Stimulated activated CD4-positive, alpha-beta T cell treated with anti-CD3 and anti-CD28 coated beads, Interleukin-4, amount 100 ng/mL, for 48 hours (primary cell): ENCODE measurements around the gene RPS15.
A peak's percentile ranks its signal among the peaks of the same experiment; 100 is the strongest.

ENCODE experiments used
- DNase-seq, 2 donors: peaks; one replicate each; pipeline ENCODE4 v3.0.0-alpha.2; 2020; ENCODE audit warnings: low read depth in 2 of 2

The RPS15 gene

DNA sequence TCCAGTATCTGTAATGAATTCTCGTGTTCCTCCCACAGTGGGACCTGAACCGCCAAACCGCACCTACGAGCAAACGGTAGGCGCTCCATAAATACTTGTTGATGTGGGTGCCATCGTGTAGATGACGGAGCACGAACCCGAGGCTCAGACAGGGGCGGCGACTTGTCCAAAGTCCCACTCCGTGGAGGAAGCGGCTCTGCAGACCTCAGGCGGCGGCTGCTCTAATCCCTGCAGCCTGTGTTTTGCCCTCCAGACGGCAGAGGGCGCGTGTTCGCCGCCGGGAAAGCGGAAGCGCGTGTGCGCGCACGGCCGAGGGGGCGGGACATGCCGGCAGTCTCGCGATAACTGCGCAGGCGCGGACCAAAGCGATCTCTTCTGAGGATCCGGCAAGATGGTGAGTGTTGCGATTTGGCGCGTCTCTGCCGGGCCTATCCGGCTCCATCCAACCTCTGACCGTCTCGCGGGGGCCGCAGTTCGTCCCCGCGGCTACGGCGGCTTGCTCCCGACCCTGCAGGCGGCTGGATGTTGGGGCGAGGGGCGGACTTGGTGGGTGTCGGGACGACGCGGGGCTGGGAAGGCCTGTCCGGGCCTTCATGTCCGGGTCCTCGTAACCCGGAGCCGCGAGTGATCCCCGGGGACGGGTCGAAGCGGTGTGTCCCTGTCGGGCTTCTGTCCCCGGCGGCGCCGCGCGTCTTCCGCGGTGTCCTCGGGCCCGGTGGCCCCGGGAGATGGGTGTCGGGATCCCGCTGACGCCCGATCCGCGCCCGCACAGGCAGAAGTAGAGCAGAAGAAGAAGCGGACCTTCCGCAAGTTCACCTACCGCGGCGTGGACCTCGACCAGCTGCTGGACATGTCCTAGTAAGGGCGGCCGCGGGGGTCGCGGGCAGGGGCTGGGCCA is at the start of gene RPS15:
Gene RPS15 (plus strand): TSS at position 362 of the 898 bp plus-strand sequence. CDS start 30 bp downstream, at position 392.
- DNase-seq = peak; percentile 92 to 93

DNA sequence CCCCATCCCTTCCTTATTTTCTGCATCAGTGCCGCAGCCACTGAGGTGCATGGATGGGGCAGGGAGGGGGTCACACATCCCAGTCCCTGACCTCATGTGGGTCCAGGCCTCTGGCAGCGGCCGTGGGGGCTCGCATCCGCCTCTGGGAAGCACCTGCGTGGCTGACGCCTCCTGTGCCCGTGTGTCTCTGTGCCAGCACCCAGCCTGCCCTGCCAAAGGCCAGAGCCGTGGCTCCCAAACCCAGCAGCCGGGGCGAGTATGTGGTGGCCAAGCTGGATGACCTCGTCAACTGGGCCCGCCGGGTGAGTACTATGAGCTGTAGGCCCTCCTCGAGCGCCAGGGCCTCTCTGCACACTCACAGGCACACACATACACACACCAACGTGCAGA is 49.6 kb upstream of the RPS15 start:
- DNase-seq = no peak

DNA sequence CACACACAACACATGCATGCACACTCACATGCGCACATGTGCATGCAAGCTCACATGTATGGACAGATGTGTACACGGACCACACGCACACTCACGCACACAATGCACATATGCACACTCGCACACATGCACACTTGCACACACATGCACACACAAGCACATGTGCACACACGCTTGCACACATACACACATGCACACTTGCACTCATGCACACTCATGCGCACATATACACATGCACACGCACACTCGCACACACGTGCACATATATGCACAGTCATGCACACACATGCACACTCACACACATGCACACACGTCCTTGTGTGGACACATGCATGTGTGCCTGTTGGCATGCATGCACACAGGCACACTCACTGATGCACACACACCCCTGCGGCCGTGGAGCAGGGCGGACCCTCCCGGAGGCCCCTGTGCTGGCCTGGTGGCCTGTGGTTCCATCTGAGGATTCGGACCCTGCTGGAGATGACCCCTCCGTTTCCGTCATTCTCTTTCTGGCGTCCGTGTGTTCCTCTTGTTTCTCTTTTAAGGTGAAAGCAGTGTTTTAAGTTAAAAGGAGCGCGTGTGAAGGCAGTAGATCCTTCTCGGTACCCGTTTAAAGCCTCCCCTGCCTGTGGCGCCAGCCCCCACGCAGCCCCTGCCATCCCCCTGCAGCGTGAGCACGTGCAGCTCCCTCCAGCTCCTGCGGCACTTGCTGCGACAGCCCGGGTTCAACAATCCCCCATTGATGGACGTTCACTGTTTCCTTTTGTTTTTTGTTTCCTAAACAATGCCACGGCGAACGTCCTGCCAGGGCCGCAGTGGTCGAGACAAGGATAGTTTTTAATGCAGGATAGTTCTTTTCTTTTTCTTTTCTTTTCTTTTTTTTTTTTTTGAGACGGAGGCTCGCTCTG is 48.9 kb upstream of the RPS15 start:
- DNase-seq = no peak

DNA sequence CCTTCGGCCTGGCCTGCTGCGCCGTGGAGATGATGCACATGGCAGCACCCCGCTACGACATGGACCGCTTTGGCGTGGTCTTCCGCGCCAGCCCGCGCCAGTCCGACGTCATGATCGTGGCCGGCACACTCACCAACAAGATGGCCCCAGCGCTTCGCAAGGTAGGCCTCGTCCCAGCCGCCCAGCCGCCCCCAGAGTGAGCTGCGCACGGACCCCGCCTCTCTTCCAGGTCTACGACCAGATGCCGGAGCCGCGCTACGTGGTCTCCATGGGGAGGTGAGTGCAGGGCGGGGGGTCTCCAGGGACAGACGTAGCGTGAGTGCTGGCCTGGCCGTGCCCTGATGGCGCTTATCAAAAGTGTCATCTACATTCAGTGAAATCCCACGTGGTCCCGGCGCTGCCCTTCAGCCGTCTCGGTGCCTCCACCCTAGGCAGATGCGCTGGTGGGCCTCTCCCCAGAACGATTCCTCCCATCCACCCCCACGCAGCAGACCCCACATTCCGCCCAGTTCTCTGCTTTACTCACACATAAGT is 47.2 kb upstream of the RPS15 start:
- no peak for DNase-seq

DNA sequence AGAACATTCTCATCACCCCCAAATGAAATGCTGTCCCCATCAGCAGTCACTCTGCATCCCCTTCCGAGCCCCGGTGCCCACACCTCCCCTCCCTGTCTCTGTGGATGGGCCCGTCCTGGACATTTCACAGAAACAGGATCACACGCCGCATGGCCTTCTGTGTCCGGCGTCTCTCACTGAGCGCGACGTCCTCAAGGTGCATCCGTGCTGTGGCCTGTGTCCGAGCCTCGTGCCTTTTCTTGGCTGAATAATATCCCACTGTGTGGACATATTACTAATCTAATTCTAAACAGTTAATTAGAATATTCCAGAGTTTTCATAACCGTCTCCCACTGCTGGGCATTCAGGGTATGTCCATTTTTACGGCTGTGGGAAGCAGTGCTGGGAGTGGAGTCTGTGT is 45.8 kb upstream of the RPS15 start:
- DNase-seq = no peak

DNA sequence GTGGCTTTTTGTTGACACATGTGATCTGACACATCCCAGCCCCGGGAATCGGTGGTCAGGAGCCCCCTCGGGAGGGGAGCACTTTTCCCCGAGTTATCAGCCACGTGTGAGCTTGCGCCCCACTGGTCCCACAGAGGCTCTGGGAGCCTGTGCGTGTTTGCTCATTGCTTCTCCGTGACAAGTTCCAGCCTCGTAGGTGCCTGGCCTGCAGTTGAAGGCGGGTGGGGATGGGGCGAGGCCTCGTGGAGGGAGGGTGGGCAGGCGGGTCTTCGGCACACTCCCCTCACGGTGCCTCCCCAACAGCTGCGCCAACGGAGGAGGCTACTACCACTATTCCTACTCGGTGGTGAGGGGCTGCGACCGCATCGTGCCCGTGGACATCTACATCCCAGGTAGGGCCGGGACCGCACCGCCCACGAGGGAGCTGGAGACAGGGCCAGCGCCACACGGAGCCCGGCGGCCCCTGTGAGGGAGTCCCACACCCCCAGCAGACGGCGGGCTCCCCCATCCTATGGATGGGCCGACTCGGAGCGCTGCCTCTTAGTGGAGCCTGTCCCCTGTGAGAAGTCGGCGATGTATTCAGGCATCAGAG is 45.2 kb upstream of the RPS15 start:
- no peak for DNase-seq

DNA sequence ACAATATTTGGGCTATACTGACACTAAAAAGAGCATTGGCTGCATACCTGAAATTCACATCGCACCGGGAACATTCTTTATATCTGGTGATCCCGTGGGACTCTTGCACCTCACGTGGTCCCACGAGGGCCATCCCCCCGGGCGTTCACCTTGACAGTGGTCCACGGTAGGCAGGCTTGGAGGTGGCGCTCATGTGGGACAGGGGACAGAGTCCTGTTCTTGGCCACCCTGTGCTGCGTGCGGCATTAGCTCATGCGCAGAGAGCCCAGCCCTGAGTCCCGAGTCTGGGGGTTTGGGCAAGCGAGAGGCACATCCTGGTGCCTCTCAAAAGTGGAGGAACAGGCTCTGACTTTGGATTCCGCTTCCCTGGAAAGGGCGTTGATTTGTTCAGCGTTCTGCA is 44.4 kb upstream of the RPS15 start:
- DNase-seq = no peak

DNA sequence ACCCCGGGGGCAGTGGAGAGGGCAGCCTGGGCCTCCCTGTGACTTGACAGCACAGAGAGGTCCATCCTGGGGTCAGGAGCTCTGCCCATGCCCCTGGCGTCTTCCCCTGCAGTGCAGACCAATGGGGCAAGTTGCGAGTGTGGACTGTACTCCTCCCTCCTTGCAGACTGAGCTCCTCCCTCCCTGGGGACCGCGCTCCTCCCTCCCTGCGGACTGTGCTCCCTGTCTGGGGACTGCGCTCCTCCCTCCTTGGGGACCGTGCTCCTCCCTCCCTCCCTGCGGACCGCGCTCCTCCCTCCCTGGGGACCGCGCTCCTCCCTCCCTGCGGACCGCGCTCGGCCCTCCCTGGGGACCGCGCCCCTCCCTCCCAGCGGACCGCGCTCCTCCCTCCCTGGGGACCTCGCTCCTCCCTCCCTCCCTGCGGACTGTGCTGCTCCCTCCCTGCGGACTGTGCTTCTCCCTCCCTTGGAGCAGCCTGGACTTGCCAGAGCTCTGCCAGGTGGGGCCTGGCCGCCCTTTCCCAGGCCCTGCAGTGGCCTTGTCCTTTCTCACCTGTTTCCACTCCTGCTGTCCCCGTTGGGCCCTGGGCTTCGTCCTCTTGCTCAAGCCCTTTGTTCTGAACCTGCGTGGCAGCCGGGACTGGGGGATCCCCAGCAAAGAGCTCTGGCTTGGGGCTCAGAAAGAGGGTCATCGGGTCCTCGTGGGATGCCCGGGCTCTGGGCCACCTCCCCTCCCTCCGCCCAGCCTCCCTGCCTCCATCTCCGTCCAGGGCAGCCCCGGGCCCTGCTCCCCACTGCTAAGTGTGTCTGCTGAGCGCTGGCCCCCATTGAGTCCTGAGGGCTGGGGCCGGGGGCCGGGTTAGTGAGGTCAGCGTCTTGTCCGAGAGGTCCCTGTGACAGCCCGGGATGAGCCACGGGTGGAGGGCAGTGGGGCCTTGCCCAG is 43.7 kb upstream of the RPS15 start:
- DNase-seq = no peak

DNA sequence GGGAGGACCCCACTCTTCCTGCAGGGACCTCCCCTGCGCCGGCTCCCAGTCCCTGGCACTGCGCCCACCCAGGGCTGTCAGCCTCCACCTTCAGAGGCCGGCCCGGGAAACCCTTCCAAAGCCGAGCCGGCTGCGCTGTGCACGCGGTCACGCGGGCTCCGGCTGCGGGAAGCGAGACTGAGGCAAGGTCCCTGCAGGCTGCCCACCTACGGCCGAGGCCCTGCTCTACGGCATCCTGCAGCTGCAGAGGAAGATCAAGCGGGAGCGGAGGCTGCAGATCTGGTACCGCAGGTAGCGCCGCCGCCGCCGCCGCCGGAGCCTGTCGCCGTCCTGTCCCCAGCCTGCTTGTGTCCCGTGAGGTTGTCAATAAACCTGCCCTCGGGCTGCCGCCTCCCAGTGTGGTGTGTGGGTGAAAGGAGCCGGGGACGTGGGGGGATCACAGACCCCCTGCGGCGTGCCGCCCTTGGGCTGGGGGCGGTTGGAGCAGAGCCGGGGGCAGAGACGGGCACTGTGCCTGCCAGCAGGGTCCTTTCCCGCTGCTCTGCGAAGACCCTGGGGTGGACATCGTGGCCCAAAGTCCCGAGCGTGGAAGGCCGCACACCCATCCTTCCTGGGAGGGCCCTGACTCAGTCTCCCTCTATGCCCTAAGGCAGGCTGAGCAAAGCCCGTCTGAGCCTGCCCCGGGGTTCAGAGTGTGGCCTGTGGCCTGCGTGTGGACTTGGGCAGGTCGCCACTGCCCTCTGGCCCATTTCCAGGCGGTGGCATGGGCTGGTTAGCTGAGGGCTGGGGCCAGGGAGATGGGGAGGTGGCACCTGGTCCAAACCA is 42.8 kb upstream of the RPS15 start:
- DNase-seq = no peak

DNA sequence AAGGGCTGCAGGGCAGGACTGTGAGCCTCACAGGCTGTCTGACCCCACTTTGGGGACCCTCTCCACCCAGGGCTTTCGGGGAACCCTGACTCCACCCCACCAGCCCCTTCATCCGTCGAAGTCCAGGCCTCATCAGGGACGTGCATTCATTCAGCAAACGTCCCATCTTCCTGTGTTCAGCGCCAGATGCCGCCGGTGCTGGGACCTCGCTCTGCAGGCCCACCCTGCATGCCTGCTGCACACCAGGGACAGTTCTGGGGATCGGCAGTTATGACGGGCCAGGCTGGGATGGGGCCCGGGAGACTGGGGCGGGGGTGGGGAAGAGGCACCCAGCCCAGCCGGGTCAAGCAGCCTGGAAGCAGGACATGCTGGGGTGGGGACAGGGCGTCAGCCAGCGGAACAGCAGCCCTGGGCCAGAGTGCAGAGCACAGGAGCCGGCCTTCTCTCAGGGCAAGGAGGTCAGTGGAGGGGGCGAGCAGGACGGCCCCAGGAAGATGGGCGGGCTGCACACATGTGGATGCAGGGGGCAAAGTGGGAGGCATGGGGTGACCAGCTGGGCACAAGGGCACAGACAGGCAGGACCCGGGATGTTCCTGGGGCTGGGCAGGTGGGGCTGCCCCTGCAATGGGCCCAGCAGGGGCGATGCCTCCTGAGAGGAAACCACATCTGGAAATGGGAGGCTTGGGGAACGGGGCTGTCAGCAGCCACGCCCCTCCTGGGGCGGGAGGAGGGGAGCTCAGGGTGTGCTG is 42.0 kb upstream of the RPS15 start:
- no peak for DNase-seq

DNA sequence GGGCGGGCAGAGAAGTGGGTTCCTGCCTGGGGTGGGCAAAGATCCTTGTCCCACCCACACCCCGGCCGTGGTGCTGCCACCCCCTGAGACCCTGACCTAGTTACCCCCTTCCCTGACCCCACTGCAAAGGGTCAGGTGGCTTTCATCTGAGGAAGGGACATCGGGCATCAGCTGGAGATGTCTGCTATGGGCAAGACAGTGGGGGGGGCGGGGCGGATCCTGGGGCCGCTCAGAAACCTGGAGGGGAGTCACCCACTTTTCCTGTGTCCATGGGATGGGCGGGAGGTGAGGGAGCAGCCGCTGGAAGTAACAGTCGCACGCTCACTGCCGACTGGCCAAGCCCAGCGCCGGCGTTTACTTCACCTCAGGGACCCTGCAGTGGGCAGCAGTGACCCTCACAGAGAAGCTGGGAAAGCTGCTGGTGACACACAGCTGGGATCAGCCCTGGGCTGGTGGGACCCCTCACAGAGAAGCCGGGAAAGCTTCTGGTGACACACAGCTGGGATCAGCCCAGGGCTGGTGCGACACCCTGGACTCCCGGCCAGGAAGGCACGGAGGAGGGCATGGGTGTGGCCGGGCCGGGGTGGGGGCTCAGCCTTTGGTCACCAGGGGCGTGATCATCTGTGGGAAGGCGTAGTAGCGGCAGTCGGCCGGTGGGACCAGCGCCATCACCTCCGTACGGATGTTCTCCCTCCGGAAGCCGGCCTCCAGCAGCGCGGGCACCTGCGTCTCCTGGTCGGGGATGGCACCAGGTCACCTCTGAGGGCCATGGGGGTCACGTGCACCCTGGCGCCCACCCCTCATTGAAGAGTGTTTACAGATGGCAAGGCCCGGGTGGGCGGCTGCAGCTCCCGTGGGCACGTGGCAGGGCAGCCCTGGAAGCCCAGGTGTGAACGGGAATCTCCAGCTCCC is 41.2 kb upstream of the RPS15 start:
- no peak for DNase-seq

DNA sequence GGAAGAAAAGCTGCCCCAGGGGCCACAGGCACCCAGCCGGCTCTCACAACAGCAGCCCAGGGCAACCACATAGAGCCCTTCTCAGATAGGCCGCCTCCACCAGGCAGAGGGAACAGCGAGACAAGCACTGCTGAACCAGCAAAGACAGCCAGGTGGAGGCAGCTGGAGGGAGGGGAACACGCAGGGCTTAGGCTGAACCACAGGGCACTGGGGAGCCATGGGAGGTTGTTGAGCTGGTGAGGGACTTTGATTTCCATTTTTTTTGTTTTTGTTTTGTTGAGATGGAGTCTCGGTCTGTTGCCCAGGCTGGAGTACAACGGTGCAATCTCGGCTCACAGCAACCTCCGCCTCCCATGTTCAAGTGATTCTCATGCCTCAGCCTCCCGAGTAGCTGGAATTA is 40.4 kb upstream of the RPS15 start:
- no peak for DNase-seq

DNA sequence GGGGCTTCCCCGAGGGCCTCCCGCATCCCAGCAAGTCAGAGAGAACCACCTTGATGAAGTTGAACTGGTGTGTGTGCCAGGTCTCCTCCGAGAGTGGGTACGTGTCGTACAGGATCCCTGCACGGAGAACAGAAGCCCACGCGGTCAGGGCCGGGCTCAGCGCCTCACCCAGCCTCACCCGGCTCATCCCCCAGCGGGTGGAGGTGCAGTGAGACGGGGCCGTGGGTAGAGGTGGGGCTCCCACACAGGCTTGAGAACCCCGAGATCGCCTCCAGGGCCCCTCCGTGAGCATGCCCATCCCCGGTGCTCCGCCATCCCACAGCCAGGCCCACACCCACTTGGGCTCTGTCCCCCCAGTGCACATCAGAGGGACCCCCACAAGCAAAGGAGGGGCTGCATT is 39.1 kb upstream of the RPS15 start:
- DNase-seq = no peak

DNA sequence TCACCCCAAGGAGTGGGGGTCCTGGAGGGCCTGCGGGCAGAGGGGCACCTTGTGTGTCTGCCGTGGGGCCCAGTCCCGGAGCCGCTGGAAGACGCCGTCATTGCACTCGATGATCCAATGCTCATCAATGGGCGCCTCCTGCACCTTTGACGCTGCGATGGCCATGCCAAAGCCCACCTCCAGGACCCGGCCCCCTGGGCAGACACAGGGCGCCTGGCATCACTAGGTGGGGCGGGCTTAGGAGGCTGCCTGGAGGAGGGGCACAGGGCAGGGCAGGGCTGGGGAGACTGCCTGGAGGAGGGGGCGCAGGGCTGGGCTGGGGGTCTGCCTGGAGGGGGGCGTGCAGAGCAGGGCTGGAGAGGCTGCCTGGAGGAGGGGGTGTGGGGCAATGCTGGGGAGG is 38.5 kb upstream of the RPS15 start:
- no peak for DNase-seq

DNA sequence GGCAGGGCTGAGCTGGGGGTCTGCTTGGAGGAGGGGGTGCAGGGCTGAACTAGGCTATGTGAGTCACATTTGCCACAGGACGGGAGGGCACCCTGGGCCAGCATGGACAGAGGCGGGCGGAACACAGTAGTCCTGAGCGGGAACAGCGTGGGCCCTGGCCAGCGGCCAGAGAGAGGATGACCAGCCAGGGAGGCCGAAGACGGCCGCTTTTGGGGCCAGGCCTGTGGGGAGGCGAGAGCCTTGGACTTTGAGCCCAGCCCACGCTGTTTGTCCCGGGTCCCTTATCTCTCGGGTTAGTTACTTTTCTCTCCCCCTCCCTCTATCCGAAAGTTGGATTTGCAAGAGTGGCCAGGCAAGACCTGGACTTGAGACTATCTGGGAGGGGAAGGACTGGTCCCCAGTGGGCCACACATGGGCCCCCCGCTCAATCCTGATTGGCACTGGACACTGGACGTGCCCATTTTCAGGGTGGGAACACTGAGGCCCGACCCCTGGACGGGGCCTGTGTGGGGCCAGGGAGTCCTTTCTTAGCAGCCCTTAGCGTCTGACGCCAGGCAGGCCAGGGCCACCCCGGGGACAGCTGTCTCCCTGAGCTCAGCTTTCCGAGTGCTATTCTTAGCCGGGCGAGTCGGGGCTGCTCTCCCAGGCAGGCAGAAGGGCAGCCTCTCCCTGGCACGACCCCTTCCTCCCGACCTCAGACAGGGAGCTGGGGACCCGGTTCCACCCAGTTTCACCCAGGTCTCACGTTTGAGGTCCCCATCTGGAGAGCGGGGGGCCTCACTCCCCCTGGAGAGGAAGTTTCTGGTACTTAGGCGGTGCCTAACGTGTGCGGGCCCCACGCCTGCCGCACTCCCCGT is 37.7 kb upstream of the RPS15 start:
- DNase-seq = no peak

DNA sequence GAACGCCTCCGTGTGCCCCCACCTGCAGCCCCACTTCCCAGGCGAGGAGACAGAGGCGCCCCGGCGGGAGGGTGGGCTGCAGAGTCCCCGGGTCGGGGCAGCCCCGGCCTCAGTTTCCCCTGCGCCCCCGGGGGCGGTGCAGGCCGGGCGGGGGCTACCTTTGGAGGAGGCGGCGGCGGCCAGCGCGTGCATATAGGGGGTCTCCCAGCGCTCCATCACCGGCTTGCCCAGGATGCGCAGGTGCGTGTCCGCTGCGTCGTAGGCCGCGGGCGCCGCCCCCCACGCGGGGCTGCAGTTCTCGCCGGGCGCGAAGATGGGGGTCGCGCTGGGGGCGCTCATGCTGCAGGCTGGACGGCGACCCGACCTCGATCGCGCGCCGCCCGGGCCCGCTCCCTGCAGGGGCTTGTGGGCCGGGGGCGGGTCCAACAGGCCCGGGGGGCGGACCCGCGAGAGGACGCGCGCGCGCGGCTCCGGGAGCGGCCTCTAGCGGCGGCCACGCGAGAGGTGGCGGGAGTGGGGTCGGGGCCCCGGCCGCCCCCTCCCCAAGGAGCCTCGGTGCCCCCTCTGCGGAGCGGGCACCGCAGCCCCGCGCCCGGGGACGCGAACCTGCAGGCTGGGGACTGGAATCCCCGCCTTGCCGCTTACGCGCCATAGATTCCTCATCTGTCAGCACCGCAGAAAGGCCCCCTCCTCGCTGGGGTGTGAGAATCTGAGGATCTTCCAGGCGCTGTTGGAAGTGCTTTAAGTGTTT is 36.9 kb upstream of the RPS15 start, which contains the start of gene GAMT:
Gene GAMT (minus strand): TSS at position 405 of the 751 bp plus-strand sequence. CDS start 66 bp downstream, at position 339.
- peak; percentile 46 to 54 for DNase-seq

DNA sequence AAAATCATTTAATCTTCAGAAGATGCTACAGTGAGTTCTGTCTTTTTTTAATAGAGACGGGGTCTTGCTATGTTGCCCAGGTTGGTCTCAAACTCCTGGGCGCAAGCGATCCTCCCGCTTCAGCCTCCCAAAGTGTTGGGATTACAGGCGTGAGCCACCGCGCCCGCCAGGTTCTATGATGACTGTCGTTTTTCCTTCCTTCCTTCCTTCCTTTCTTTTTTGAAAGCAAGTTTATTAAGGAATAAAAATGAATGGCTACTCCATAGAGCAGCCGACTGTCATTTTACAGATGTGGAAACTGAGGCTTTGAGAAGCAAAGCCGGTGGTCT is 36.3 kb upstream of the RPS15 start:
- DNase-seq = no peak
